Activated T-cell treated with anti-CD3 and anti-CD28 coated beads for 1 hour (primary cell): ENCODE measurements around the gene LGALS8.

Source experiments
- DNase-seq: peaks from one replicate; pipeline ENCODE4 v3.0.0-alpha.2; 2020; ENCODE audit warnings: low read depth

Gene LGALS8

DNA sequence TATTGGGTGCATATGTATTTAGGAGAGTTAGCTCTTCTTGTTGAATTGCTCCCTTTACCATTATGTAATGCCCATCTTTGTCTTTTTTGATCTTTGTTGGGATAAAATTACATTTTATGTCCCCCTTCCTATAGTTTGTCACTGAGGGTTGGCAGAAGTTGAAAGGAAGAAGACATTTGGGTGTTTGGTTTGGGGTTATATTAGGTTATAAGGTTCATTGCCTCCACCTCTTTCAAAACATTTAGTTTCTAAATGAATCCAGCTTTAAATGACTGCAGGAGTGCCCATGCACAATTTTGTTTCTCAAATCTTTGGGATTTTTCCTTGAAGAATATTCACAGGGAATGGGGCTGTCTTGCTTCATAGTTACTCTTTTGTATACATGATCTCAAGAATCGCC, 14.6 kb upstream of the LGALS8 start:
- no peak for DNase-seq

GRCh38 chr1:236509647-236510401, 14.0 kb upstream of the LGALS8 start:
- no peak for DNase-seq

- DNase-seq: no peak
Observed at GRCh38 chr1:236511735-236512418, 11.9 kb upstream of the LGALS8 start.

- DNase-seq: no peak
Observed at GRCh38 chr1:236514703-236515442, 8.9 kb upstream of the LGALS8 start.

- DNase-seq: no peak
Observed at GRCh38 chr1:236515443-236515958, 8.3 kb upstream of the LGALS8 start.

- no peak for DNase-seq
Observed at GRCh38 chr1:236516929-236517704, 6.7 kb upstream of the LGALS8 start.

DNA sequence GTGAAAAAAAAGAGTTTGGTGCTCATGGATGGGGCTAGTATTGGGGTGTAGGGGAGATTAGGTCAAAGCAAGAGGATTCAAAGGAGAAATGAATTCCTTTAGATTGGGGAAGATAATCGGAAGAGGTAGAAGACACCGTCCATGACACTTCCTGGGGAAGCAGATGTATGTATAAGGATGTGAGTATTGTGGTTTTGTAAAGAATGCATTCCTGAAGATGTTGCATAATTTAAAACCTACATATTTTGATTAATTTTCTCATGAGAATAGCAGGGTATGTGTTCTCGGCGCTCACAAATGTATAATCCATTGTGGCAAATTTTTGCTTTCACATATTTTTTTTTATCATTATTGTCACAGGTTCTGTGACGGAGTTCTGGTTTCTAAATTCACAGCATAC, 5.5 kb upstream of the LGALS8 start:
- no peak for DNase-seq

- DNase-seq: no peak
Observed at GRCh38 chr1:236520445-236521005, 3.3 kb upstream of the LGALS8 start.

DNA sequence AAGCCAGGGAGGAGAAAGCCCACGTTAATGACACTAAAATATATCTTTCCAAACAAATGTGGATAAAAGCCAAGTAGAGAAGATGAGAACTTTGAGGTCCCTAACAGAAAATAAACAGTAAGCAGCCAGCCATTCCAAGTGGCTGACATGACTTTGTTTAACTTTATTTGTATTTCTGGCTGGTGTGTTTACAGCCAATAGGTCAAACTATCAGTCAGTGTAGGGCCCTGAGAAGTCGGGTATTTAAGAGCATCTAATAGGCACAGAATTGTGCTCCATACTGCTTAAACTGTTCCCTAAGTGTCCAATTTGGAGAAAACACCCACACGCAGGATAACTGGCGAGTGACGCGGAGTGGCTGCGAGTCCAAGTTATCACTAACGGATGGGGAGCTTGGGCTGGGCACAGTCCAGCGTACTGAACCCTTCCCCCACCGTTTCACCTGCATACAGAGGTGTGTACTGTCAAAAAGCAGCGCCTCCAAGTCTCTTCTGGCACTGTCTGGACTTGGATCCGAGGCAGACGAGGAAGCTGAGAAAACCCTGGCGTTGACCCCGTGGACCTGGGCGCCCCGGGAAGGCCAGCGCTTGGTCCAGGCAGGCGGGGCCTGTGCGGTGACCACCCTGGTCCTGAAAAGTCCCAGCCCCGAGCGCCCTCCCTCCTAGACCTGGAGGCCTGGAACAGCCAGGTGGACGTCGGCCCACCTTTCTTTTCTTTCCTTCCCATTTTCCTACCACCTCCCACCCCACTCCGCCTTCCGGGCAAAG, 662 bp upstream of the LGALS8 start:
- no peak for DNase-seq

GRCh38 chr1:236524142-236524894, 536 bp downstream of the LGALS8 start:
- DNase-seq: peak; percentile 26

DNA sequence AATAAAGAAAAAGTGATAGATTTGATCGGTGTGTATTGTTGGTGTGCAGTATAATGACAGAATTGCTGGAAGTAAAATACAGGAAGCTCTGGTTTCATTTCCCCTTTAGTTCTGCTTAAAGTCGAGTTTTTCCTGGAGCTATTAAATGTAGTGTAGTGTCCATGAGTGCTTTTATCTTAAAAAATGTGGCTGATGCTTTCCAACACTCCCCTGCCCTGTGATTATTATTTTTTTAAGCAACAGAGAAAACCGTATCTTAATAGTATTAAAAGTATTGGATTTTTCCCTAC, 1.1 kb downstream of the LGALS8 start:
- no peak for DNase-seq

- no peak for DNase-seq
Observed at GRCh38 chr1:236526079-236526478, 2.3 kb downstream of the LGALS8 start.

DNA sequence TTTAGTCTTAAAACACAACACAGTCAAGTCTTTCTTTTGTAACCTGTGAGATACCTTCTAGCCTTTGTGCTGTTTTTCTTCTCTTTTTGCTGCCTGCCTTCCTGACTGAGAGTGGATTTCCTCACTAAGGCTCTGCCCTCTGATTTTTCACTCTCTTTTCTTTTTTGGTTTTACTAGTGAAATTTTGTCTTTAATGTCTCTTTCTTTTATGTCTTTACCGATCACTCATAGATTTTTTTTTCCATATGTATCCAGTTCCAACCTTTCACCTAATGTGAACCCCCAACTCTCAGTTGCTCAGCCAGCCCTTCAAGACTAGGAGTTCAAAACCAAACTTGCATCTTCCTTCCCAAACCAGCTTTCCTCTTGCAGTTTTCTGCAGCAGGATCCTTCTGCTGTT, 6.5 kb downstream of the LGALS8 start:
- DNase-seq: no peak

DNA sequence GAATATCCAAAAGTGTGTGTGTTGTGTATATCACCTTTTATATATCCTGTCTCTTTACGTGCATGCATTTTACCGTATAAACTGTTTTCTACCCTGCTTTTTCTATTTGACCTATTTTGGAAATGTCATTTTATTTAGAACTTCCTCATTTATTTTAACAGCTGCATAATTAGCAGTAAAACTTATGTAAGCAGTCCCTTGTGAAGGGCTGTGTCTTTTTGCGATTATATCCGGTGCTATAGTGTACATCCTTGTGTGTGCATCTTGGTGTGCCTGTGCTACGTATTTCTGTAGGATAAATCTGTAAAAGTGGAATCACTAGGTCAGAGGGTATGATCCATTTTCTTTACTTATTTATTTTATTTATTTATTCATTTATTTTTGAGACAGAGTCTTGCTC, 7.2 kb downstream of the LGALS8 start:
- DNase-seq: no peak

- DNase-seq: no peak
Observed at GRCh38 chr1:236532850-236533249, 9.1 kb downstream of the LGALS8 start.

- DNase-seq: no peak
Observed at GRCh38 chr1:236534151-236534651, 10.4 kb downstream of the LGALS8 start.

DNA sequence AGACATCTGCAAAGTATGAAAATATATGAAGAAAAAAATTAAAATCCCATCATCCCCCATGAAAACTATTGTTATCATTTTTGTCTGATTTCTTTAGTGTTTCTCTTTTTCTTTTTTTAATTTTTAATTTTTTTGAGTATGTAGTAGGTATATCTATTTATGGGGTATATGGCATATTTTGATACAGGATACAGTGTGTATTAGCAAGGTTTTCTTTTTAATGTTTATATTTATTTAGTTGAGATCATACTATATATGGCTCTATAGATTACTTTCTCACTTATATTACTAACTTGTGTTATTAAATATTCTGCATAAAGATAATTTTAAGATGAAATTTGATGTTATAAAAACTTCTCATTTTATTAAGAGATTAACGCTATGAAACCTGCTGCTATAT, 11.4 kb downstream of the LGALS8 start:
- DNase-seq: no peak

DNA sequence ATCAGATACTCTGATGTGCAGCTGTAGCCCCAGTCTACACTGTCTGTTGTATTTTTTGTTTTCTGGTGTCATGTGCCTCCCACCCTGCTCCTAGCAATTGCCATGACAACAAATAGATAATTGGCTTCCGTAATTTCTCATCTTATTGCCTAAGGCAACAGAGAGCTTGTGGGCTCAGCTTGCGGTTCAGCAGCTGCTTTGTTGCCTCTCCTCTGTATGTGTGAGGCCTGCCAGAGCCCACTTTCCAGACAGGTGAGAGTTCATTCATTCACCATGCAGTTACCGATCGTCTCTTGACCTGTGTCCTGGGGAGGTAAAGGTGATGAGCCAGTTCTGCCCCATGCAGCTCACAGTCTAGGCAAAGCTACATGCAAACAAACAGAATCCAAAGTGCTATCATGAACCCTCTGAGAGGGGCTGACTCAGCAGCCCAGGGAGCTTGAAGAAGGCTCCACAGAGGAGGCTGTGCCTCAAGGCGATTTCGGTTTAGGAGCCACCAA, 11.9 kb downstream of the LGALS8 start:
- no peak for DNase-seq

DNA sequence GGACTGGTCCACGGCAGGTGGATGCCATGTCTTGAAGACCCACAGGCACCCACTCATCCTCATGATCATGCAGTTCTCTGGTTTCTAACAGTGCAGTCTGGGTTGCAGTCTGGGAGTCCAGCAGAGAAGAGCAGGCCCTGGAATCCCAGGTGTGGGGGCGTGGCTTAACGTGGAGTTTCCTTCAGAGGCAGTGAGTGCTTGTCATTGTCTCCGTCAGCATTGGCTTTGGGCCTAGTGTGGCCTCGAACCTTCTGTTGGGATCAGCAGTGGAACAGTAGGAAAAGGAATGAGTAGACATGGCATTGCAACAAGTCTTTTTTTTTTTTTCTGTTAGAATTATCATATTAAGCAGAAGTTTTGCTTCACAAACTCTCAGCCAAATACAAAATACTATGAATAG, 12.8 kb downstream of the LGALS8 start:
- no peak for DNase-seq
